HepG2 (cell line): ENCODE data around the gene VAMP2. TPM values are rescaled to one million over a fixed set of nuclear protein-coding genes. Genes with fewer than 3 reads are reported as not detected.

ENCODE experiments used
- AGO1 ChIP-seq: fragments of 200-400 bp; formaldehyde crosslinking; IDR thresholded peaks from 2 replicates; pipeline ENCODE4 v1.6.1; 2017; ENCODE audit warnings: mild to moderate bottlenecking, low read depth, low read length, moderate library complexity; ENCODE audit not compliant: poor library complexity, severe bottlenecking
- BCL3 ChIP-seq: sonication (generic); formaldehyde crosslinking; IDR thresholded peaks from 2 replicates; pipeline ENCODE4 v1.5.1; 2020; ENCODE audit warnings: mild to moderate bottlenecking, missing genetic modification reagents, moderate library complexity
- EZH2 ChIP-seq: conservative IDR thresholded peaks from 2 replicates; pipeline ENCODE4 v1.6.1; 2012; ENCODE audit warnings: mild to moderate bottlenecking, low read depth, low read length, moderate library complexity
- FOXA1 ChIP-seq, 2 experiments: fragments of 450-650 bp in 1 of 2; sonication (generic) in 1 of 2; formaldehyde crosslinking in 1 of 2; IDR thresholded peaks; 2 replicates each; pipeline versions ENCODE4 v1.4.0 to v1.6.1; 2016 to 2020; ENCODE audit warnings: missing genetic modification reagents in 1 of 2
- HDAC6 ChIP-seq: fragments of 200-600 bp; sonication (generic); IDR thresholded peaks from 2 replicates; pipeline ENCODE4 v1.7.0; 2017; ENCODE audit warnings: mild to moderate bottlenecking, antibody characterized with exemption, low read length, low read depth
- KAT2B ChIP-seq: fragments of 150-350 bp; IDR thresholded peaks from 2 replicates; pipeline ENCODE4 v1.6.1; 2014; ENCODE audit warnings: low read depth, low read length, borderline replicate concordance
- KLF11 ChIP-seq: IDR thresholded peaks from 2 replicates; pipeline ENCODE4 v1.6.1; 2016; ENCODE audit warnings: missing compliant biosample characterization
- LRRFIP1 ChIP-seq: sonication (generic); formaldehyde crosslinking; conservative IDR thresholded peaks from 2 replicates; pipeline ENCODE4 v1.4.0; 2020; ENCODE audit warnings: missing genetic modification reagents
- SIX1 ChIP-seq: sonication (generic); formaldehyde crosslinking; IDR thresholded peaks from 2 replicates; pipeline ENCODE4 v1.4.0; 2020; ENCODE audit warnings: missing genetic modification reagents, borderline replicate concordance
- SOX6 ChIP-seq, 2 experiments: fragments of 450-650 bp in 1 of 2; sonication (generic) in 1 of 2; formaldehyde crosslinking in 1 of 2; IDR thresholded peaks; 2 replicates each; pipeline versions ENCODE4 v1.4.0 to v1.6.1; 2017 to 2020; ENCODE audit warnings: antibody characterized with exemption in 1 of 2, mild to moderate bottlenecking in 1 of 2, missing genetic modification reagents in 1 of 2
- THAP7 ChIP-seq: sonication (generic); formaldehyde crosslinking; IDR thresholded peaks from 2 replicates; pipeline ENCODE4 v1.8.1; 2023; ENCODE audit warnings: mild to moderate bottlenecking, missing genetic modification reagents
- TRIM24 ChIP-seq: sonication (generic); formaldehyde crosslinking; IDR thresholded peaks from 2 replicates; pipeline ENCODE4 v1.8.0; 2022; ENCODE audit warnings: mild to moderate bottlenecking, missing genetic modification reagents
- ZC3H4 ChIP-seq: sonication (generic); formaldehyde crosslinking; IDR thresholded peaks from 2 replicates; pipeline ENCODE4 v1.4.0; 2020; ENCODE audit warnings: missing genetic modification reagents, borderline replicate concordance
- ZNF230 ChIP-seq: sonication (generic); formaldehyde crosslinking; IDR thresholded peaks from 2 replicates; pipeline ENCODE4 v1.4.0; 2020; ENCODE audit warnings: mild to moderate bottlenecking, missing genetic modification reagents
- ZNF235 ChIP-seq: sonication (generic); formaldehyde crosslinking; IDR thresholded peaks from 2 replicates; pipeline ENCODE4 v1.8.1; 2023; ENCODE audit warnings: mild to moderate bottlenecking, missing genetic modification reagents, borderline replicate concordance
- ZNF281 ChIP-seq: sonication (generic); formaldehyde crosslinking; IDR thresholded peaks from 2 replicates; pipeline ENCODE4 v1.4.0; 2020; ENCODE audit warnings: missing genetic modification reagents, borderline replicate concordance
- ZNF784 ChIP-seq: sonication (generic); formaldehyde crosslinking; IDR thresholded peaks from 2 replicates; pipeline ENCODE4 v1.5.1; 2020; ENCODE audit warnings: missing genetic modification reagents, mild to moderate bottlenecking, borderline replicate concordance
- ZNF879 ChIP-seq: sonication (generic); formaldehyde crosslinking; IDR thresholded peaks from 2 replicates; pipeline ENCODE4 v1.8.1; 2023; ENCODE audit warnings: missing genetic modification reagents
- polyA plus RNA-seq, 8 experiments: library from polyadenylated mRNA; depleted of rRNA in 3 of 8; stranded (reverse) in 7 of 8; unstranded in 1 of 8; fragments of >200 nt; fragmentation: Illumina TruSeq in 4 of 8; extraction: Trizol in 4 of 8; gene quantifications; 2 replicates each; pipeline versions ENCODE4 v1.2.1 to v1.2.3, GENCODE V29; 2011 to 2016; ENCODE audit warnings: low read depth in 4 of 8, missing spikeins in 1 of 8, mixed read lengths in 1 of 8; ENCODE audit not compliant: insufficient read depth in 1 of 8
- total RNA-seq, 5 experiments: library from RNA; depleted of rRNA; stranded (reverse); fragments of >200 nt; fragmentation: Illumina TruSeq; extraction: Trizol; gene quantifications; 2 replicates each; pipeline ENCODE4 v1.2.3, GENCODE V29; 2016; ENCODE audit warnings: low read depth in 1 of 5

The VAMP2 gene
- total and polyA plus RNA-seq, 2 of the 13 experiments (the other 11 are each of a cell fraction or from before 2014, with no cell fraction given): 3.9 to 17.2 TPM

GRCh38 chr17:8176197-8176940 is 13.6 kb upstream of the VAMP2 start, which contains the start of gene TMEM107 (continued):
- TF ChIP-seq ZNF281 (CRISPR knock-in tag) (no peak), ZNF784 (peak; percentile 39; the same call in 1 of the 2 replicates), SIX1 (no peak), AGO1 (peak; percentile 49), KAT2B (no peak), THAP7 (CRISPR knock-in tag) (peak; percentile 30; the same call in 1 of the 2 replicates), HDAC6 (no peak), ZC3H4 (CRISPR knock-in tag) (no peak), ZNF230 (0 out of 2 replicates have a peak, but pooled peaks have one; percentile 22), LRRFIP1 (CRISPR knock-in tag) (no peak), TRIM24 (no peak), BCL3 (CRISPR knock-in tag) (peak; percentile 22; the same call in 1 of the 2 replicates), KLF11 (no peak), ZNF879 (CRISPR knock-in tag) (0 out of 2 replicates have a peak, but pooled peaks have one; percentile 21), ZNF235 (no peak), EZH2 (no peak), SOX6 (IDR thresholded peaks at IDR 0.05) (no peak), SOX6 (CRISPR knock-in tag; IDR thresholded peaks at IDR 0.05) (no peak; the same call in 1 of the 2 replicates), FOXA1 (IDR thresholded peaks at IDR 0.05) (no peak), FOXA1 (CRISPR knock-in tag; IDR thresholded peaks at IDR 0.05) (0 out of 2 replicates have a peak, but pooled peaks have one; percentile 2)
